WERI-Rb-1 (cell line): Measurements from ENCODE around the gene ACVR2B.

ENCODE experiments used
- DNase-seq: peaks from one replicate; pipeline ENCODE4 v3.0.0-alpha.2; 2020
- H3K27ac ChIP-seq: fragments of 250-450 bp; sonication (Bioruptor Pico); 2 replicates; pipeline ENCODE4 v1.5.1; 2020; ENCODE audit warnings: mild to moderate bottlenecking, moderate library complexity
- H3K27me3 ChIP-seq: fragments of 250-450 bp; sonication (Bioruptor Pico); 2 replicates; pipeline ENCODE4 v1.5.1; 2021; ENCODE audit warnings: mild to moderate bottlenecking, low read depth, moderate library complexity; ENCODE audit not compliant: insufficient read depth, severe bottlenecking
- H3K36me3 ChIP-seq: fragments of 250-450 bp; sonication (Bioruptor Pico); 2 replicates; pipeline ENCODE4 v1.5.1; 2020; ENCODE audit warnings: mild to moderate bottlenecking, moderate library complexity
- H3K4me3 ChIP-seq: 2 replicates; pipeline ENCODE4 v1.5.1; 2011; ENCODE audit warnings: low read depth, mild to moderate bottlenecking, control low read depth, low read length
- H3K9me3 ChIP-seq: fragments of 250-450 bp; sonication (Bioruptor Pico); 2 replicates; pipeline ENCODE4 v1.5.1; 2021; ENCODE audit warnings: mild to moderate bottlenecking, moderate library complexity; ENCODE audit not compliant: severe bottlenecking
- CTCF ChIP-seq: IDR thresholded peaks from 2 replicates; pipeline ENCODE4 v1.5.1; 2011; ENCODE audit warnings: low read depth, mild to moderate bottlenecking, control low read depth, inconsistent platforms, low read length

ACVR2B gene

GRCh38 chr3:38477057-38477820 lies 23.5 kb downstream of the ACVR2B start:
- no peak overlapping the region for H3K4me3 ChIP-seq
- H3K9me3 ChIP-seq: no peaks in the 10 kb centered on the region
- no peak for TF ChIP-seq CTCF
- no peaks in the 10 kb centered on the region for H3K27me3 ChIP-seq
- H3K36me3 ChIP-seq: peaks cover 38% of the 10 kb centered on the region
- H3K27ac ChIP-seq: no peak overlapping the region
- DNase-seq: no peak

GRCh38 chr3:38477839-38478450 lies 24.3 kb downstream of the ACVR2B start:
- no peaks in the 10 kb centered on the region for H3K9me3 ChIP-seq
- H3K36me3 ChIP-seq: peaks cover 45% of the 10 kb centered on the region
- TF ChIP-seq CTCF: no peak
- no peaks in the 10 kb centered on the region for H3K27me3 ChIP-seq
- H3K27ac ChIP-seq: no peak overlapping the region
- DNase-seq: no peak
- no peak overlapping the region for H3K4me3 ChIP-seq

GRCh38 chr3:38478901-38479300 lies 25.2 kb downstream of the ACVR2B start:
- Histone ChIP-seq H3K9me3 (no peaks in the 10 kb centered on the region), H3K27me3 (no peaks in the 10 kb centered on the region), H3K4me3 (no peak overlapping the region), H3K27ac (no peak overlapping the region), H3K36me3 (peaks cover 52% of the 10 kb centered on the region)
- DNase-seq: no peak
- no peak for TF ChIP-seq CTCF

GRCh38 chr3:38479431-38480092 lies 25.9 kb downstream of the ACVR2B start:
- peak; percentile 81 for TF ChIP-seq CTCF
- Histone ChIP-seq H3K4me3 (no peak overlapping the region), H3K9me3 (no peaks in the 10 kb centered on the region), H3K27ac (no peak overlapping the region; the same call in 1 of the 2 replicates), H3K36me3 (peaks cover 56% of the 10 kb centered on the region), H3K27me3 (no peaks in the 10 kb centered on the region)
- DNase-seq: peak; percentile 49

GRCh38 chr3:38480093-38480445 lies 26.4 kb downstream of the ACVR2B start:
- no peak for DNase-seq

More at GRCh38 chr3:38480093-38480445, 26.4 kb downstream of the ACVR2B start:
- Histone ChIP-seq H3K27me3 (no peaks in the 10 kb centered on the region), H3K4me3 (no peak overlapping the region), H3K36me3 (peaks cover 59% of the 10 kb centered on the region), H3K27ac (no peak overlapping the region), H3K9me3 (no peaks in the 10 kb centered on the region)
- no peak for TF ChIP-seq CTCF
